Mesendoderm (in vitro differentiated cells): Measurements from ENCODE around the gene OR10A3.

Experiments used
- DNase-seq: peaks from one replicate; pipeline ENCODE4 v3.0.0; 2013
- H2AK5ac ChIP-seq: 2 replicates; pipeline ENCODE4 v1.6.1; 2013; ENCODE audit warnings: low read length, inconsistent platforms
- H2BK120ac ChIP-seq: 2 replicates; pipeline ENCODE4 v1.6.1; 2013; ENCODE audit warnings: low read depth, mild to moderate bottlenecking, low read length, moderate library complexity, mixed read lengths
- H2BK15ac ChIP-seq: replicated peaks from 2 replicates; pipeline ENCODE4 v1.6.1; 2013; ENCODE audit warnings: low read depth, mild to moderate bottlenecking, moderate library complexity
- H2BK5ac ChIP-seq: 2 replicates; pipeline ENCODE4 v1.6.1; 2013; ENCODE audit warnings: low read length, inconsistent platforms
- H3K18ac ChIP-seq: 2 replicates; pipeline ENCODE4 v1.6.1; 2013; ENCODE audit warnings: mild to moderate bottlenecking, low read length, mixed read lengths
- H3K23ac ChIP-seq: one replicate; pipeline ENCODE4 v1.6.1; 2013; ENCODE audit warnings: low read length
- H3K27ac ChIP-seq: 2 replicates; pipeline ENCODE4 v1.5.1; 2013; ENCODE audit warnings: low read depth, mild to moderate bottlenecking, inconsistent platforms, low read length, moderate library complexity
- H3K27me3 ChIP-seq: 2 replicates; pipeline ENCODE4 v1.6.1; 2013; ENCODE audit warnings: low read length, control low read depth, mild to moderate bottlenecking, inconsistent platforms; ENCODE audit not compliant: insufficient read depth, poor library complexity
- H3K36me3 ChIP-seq: 2 replicates; pipeline ENCODE4 v1.6.1; 2013; ENCODE audit warnings: low read length, inconsistent platforms; ENCODE audit not compliant: control insufficient read depth, insufficient read depth
- H3K4ac ChIP-seq: one replicate; pipeline ENCODE4 v1.6.1; 2013; ENCODE audit warnings: low read depth, mild to moderate bottlenecking, low read length, moderate library complexity
- H3K4me1 ChIP-seq: 2 replicates; pipeline ENCODE4 v1.6.1; 2013; ENCODE audit warnings: low read depth, low read length, inconsistent platforms; ENCODE audit not compliant: control insufficient read depth
- H3K4me2 ChIP-seq: 2 replicates; pipeline ENCODE4 v1.6.1; 2013; ENCODE audit warnings: low read length
- H3K4me3 ChIP-seq: 2 replicates; pipeline ENCODE4 v1.5.1; 2013; ENCODE audit warnings: mild to moderate bottlenecking, low read length
- H3K56ac ChIP-seq: one replicate; pipeline ENCODE4 v1.6.1; 2013; ENCODE audit warnings: low read length
- H3K79me1 ChIP-seq: 2 replicates; pipeline ENCODE4 v1.6.1; 2013; ENCODE audit warnings: low read length, inconsistent platforms
- H3K79me2 ChIP-seq: 2 replicates; pipeline ENCODE4 v1.6.1; 2013; ENCODE audit warnings: mild to moderate bottlenecking, low read length; ENCODE audit not compliant: control insufficient read depth, insufficient read depth
- H3K9ac ChIP-seq: 2 replicates; pipeline ENCODE4 v1.6.1; 2013; ENCODE audit warnings: low read length, inconsistent platforms
- H4K5ac ChIP-seq: one replicate; pipeline ENCODE4 v1.6.1; 2013; ENCODE audit warnings: low read length
- H4K8ac ChIP-seq: one replicate; pipeline ENCODE4 v1.6.1; 2013; ENCODE audit warnings: low read depth, mild to moderate bottlenecking, control low read depth, low read length, moderate library complexity
- WGBS: extraction: QIAGEN DNeasy Blood & Tissue Kit; methylation state at CpG from one replicate; pipeline ENCODE4 v1.1.7; 2013; ENCODE audit warnings: low lambda C conversion rate, missing lambda C conversion rate; ENCODE audit not compliant: insufficient coverage; ENCODE audit errors: extremely low coverage; 5-methylcytosine and 5-hydroxymethylcytosine counted together

OR10A3 gene

GRCh38 chr11:7964261-7964660, 22.8 kb upstream of the OR10A3 start:
- Histone ChIP-seq H3K79me1 (no peaks in the 10 kb centered on the region), H3K4ac (no peak overlapping the region), H3K36me3 (no peaks in the 10 kb centered on the region), H2BK5ac (no peak overlapping the region), H2BK120ac (no peak overlapping the region), H4K5ac (no peak overlapping the region), H2BK15ac (no peak overlapping the region), H3K4me1 (no peaks in the 10 kb centered on the region), H2AK5ac (no peak overlapping the region), H3K56ac (no peak overlapping the region), H4K8ac (no peak overlapping the region), H3K23ac (no peak overlapping the region), H3K4me3 (no peak overlapping the region), H3K4me2 (no peak overlapping the region), H3K27ac (no peak overlapping the region), H3K27me3 (no peaks in the 10 kb centered on the region), H3K18ac (no peak overlapping the region), H3K79me2 (no peaks in the 10 kb centered on the region), H3K9ac (no peak overlapping the region)
- DNase-seq: no peak
- no CpG with 5 or more reads among the region's 3 CpGs for WGBS

GRCh38 chr11:7955191-7955590, 13.7 kb upstream of the OR10A3 start:
- H3K79me2 ChIP-seq: no peaks in the 10 kb centered on the region
- H2BK15ac ChIP-seq: no peak overlapping the region
- no peak overlapping the region for H3K56ac ChIP-seq
- H3K4me1 ChIP-seq: no peaks in the 10 kb centered on the region
- DNase-seq: no peak
- H3K79me1 ChIP-seq: no peaks in the 10 kb centered on the region
- no peak overlapping the region for H4K5ac ChIP-seq
- H2AK5ac ChIP-seq: no peak overlapping the region
- no peak overlapping the region for H2BK120ac ChIP-seq
- H3K4me2 ChIP-seq: no peak overlapping the region
- no peaks in the 10 kb centered on the region for H3K27me3 ChIP-seq
- no peak overlapping the region for H3K27ac ChIP-seq
- no peak overlapping the region for H3K4ac ChIP-seq
- H3K36me3 ChIP-seq: no peaks in the 10 kb centered on the region
- no peak overlapping the region for H3K4me3 ChIP-seq
- no peak overlapping the region for H4K8ac ChIP-seq
- no peak overlapping the region for H3K9ac ChIP-seq
- WGBS: no CpG with 5 or more reads among the region's 1 CpG
- no peak overlapping the region for H3K23ac ChIP-seq
- H2BK5ac ChIP-seq: no peak overlapping the region
- H3K18ac ChIP-seq: no peak overlapping the region

DNA sequence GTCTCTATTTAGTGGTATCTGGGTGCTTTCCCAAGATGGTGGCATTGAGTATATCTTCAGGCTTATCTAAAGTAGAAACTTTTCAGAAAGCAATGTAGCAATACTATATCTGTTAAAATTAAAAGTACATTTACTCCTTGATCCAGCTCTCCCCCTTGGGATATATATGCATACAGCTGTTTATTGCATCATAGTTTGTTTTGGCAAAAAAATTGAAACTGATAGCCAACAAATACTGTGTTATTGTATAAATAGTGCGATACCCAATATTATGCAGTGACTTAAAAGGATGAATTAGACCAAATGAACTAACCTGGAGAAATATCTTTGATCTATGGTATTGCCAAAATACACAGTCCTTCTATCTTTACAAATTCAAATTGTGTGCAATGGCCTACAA, 8.4 kb upstream of the OR10A3 start:
- no peak overlapping the region for H3K23ac ChIP-seq
- no peak overlapping the region for H3K27ac ChIP-seq
- H3K36me3 ChIP-seq: no peaks in the 10 kb centered on the region
- H3K4me1 ChIP-seq: no peaks in the 10 kb centered on the region
- no peak for DNase-seq
- no CpG with 5 or more reads among the region's 1 CpG for WGBS
- H3K18ac ChIP-seq: no peak overlapping the region
- no peaks in the 10 kb centered on the region for H3K27me3 ChIP-seq
- no peak overlapping the region for H3K9ac ChIP-seq
- H2BK120ac ChIP-seq: no peak overlapping the region
- no peak overlapping the region for H3K4ac ChIP-seq
- H2BK15ac ChIP-seq: no peak overlapping the region
- no peak overlapping the region for H3K4me2 ChIP-seq
- no peaks in the 10 kb centered on the region for H3K79me1 ChIP-seq
- no peak overlapping the region for H3K4me3 ChIP-seq
- H2BK5ac ChIP-seq: no peak overlapping the region
- no peak overlapping the region for H2AK5ac ChIP-seq
- no peak overlapping the region for H3K56ac ChIP-seq
- H4K5ac ChIP-seq: no peak overlapping the region
- H3K79me2 ChIP-seq: no peaks in the 10 kb centered on the region
- H4K8ac ChIP-seq: no peak overlapping the region

GRCh38 chr11:7944123-7944522, 2.6 kb upstream of the OR10A3 start:
- no peak overlapping the region for H2BK15ac ChIP-seq
- WGBS: no CpG with 5 or more reads among the region's 2 CpGs

GRCh38 chr11:7941146-7941545, 362 bp downstream of the OR10A3 start:
- no peak overlapping the region for H4K5ac ChIP-seq
- no peak overlapping the region for H2AK5ac ChIP-seq
- no peaks in the 10 kb centered on the region for H3K4me1 ChIP-seq
- H4K8ac ChIP-seq: no peak overlapping the region
- no CpG with 5 or more reads among the region's 5 CpGs for WGBS
- no peaks in the 10 kb centered on the region for H3K79me1 ChIP-seq
- H3K27me3 ChIP-seq: no peaks in the 10 kb centered on the region
- no peak overlapping the region for H3K4me2 ChIP-seq
- H3K79me2 ChIP-seq: no peaks in the 10 kb centered on the region
- H3K36me3 ChIP-seq: no peaks in the 10 kb centered on the region
- H2BK120ac ChIP-seq: no peak overlapping the region
- no peak overlapping the region for H3K23ac ChIP-seq
- DNase-seq: no peak
- no peak overlapping the region for H3K4ac ChIP-seq
- no peak overlapping the region for H2BK15ac ChIP-seq
- H3K9ac ChIP-seq: no peak overlapping the region
- no peak overlapping the region for H3K4me3 ChIP-seq
- H3K18ac ChIP-seq: no peak overlapping the region
- H2BK5ac ChIP-seq: no peak overlapping the region
- H3K27ac ChIP-seq: no peak overlapping the region
- no peak overlapping the region for H3K56ac ChIP-seq

More at GRCh38 chr11:7944123-7944522, 2.6 kb upstream of the OR10A3 start:
- H3K23ac ChIP-seq: no peak overlapping the region
- H3K79me2 ChIP-seq: no peaks in the 10 kb centered on the region
- no peak overlapping the region for H3K27ac ChIP-seq
- H3K79me1 ChIP-seq: no peaks in the 10 kb centered on the region
- H3K18ac ChIP-seq: no peak overlapping the region
- DNase-seq: no peak
- no peak overlapping the region for H4K8ac ChIP-seq
- no peak overlapping the region for H4K5ac ChIP-seq
- H3K4ac ChIP-seq: no peak overlapping the region
- no peak overlapping the region for H2BK5ac ChIP-seq
- H2BK120ac ChIP-seq: no peak overlapping the region
- H3K4me1 ChIP-seq: no peaks in the 10 kb centered on the region
- H3K36me3 ChIP-seq: no peaks in the 10 kb centered on the region
- no peak overlapping the region for H2AK5ac ChIP-seq
- H3K27me3 ChIP-seq: no peaks in the 10 kb centered on the region
- no peak overlapping the region for H3K56ac ChIP-seq
- no peak overlapping the region for H3K9ac ChIP-seq
- no peak overlapping the region for H3K4me2 ChIP-seq
- no peak overlapping the region for H3K4me3 ChIP-seq

DNA sequence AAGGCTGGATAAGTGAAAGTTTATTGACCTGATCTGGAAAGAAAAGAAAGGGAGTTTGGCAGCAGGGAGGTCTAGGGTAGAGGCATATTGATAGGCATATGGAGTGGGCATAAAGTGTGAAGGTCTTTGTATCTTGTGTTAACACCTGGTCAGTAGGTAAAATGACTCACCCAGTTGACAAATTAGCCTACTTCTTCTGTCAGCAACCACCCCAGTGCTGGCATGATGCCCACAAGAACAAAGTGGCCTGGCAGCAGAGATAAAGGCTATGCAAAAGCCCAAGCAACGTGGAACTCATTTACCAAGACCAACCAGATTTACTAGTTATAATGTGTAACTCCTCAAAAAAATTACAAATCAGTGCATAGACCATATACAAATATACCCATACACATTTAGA, 4.9 kb downstream of the OR10A3 start:
- H3K4ac ChIP-seq: no peak overlapping the region
- no peak overlapping the region for H3K27ac ChIP-seq
- H2AK5ac ChIP-seq: no peak overlapping the region
- no peak overlapping the region for H3K9ac ChIP-seq
- no peak overlapping the region for H3K4me2 ChIP-seq
- H2BK5ac ChIP-seq: no peak overlapping the region
- no peaks in the 10 kb centered on the region for H3K36me3 ChIP-seq
- no peak overlapping the region for H4K8ac ChIP-seq
- H4K5ac ChIP-seq: no peak overlapping the region
- H3K23ac ChIP-seq: no peak overlapping the region
- no peak overlapping the region for H2BK15ac ChIP-seq
- H3K56ac ChIP-seq: no peak overlapping the region
- DNase-seq: no peak
- H3K18ac ChIP-seq: no peak overlapping the region
- H3K79me2 ChIP-seq: no peaks in the 10 kb centered on the region
- no CpG with 5 or more reads among the region's 1 CpG for WGBS
- no peaks in the 10 kb centered on the region for H3K79me1 ChIP-seq
- no peak overlapping the region for H3K4me3 ChIP-seq
- no peaks in the 10 kb centered on the region for H3K4me1 ChIP-seq
- H2BK120ac ChIP-seq: no peak overlapping the region
- H3K27me3 ChIP-seq: no peaks in the 10 kb centered on the region
